Stimulated activated CD4-positive, alpha-beta T cell treated with anti-CD3 and anti-CD28 coated beads, Interleukin-2, amount 100 ng/mL, for 48 hours (primary cell): ENCODE data around the gene SYCP1.
"Not testable (repeated sequence)": the region's sequence is repeated elsewhere in the genome, so short reads cannot be mapped to it uniquely, and the experiment has no call there.

ENCODE experiments used
- DNase-seq, 2 donors: peaks; one replicate each; pipeline ENCODE4 v3.0.0-alpha.2; 2020

SYCP1 gene

DNA sequence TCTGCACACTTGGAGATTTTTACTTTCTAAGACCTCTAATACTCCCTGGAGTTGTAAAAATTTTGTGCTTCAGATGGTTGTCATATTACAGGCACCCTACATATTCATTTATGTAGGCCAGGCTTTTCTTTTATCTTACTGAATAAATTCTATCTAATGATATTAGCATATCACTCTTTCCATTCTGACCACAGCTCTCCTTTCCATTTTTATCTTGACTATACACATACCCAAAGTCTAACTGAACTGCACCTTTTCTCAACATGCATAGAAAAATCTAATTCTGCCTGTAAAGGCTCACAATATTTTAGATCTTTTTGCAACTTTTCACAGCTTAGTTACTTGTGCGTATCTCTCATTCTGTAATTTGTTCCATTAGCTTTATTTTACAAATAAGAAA lies 122.2 kb downstream of the SYCP1 start:
- no peak for DNase-seq

DNA sequence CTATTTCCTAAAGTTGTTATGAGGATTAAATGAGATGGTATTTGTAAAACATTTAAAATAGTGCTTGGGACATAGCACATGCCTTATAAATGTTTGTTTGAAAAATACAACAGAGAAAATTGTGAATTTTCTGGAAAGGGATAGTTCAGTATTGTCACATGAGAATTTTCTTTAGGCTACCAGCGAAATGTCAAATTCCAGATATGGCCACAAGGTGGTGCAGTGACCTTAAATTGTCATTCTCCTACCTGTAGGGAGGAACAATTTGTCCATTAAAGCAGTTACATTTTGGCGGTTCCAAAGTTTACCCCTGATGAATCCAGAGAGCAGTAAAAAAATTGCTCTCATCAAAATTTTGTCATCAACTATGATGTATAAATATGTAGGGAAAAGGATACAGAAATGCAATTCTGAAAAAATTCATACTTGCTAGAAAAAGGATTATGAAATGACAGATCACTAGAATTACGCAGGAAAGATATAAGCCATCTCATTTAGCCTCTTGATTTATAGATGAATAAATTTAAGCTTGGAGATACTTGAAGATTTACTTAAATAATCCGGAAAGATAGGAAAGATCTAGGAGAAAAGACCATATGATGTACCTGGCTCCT lies 124.7 kb downstream of the SYCP1 start:
- peak; percentile 66 to 70 for DNase-seq

DNA sequence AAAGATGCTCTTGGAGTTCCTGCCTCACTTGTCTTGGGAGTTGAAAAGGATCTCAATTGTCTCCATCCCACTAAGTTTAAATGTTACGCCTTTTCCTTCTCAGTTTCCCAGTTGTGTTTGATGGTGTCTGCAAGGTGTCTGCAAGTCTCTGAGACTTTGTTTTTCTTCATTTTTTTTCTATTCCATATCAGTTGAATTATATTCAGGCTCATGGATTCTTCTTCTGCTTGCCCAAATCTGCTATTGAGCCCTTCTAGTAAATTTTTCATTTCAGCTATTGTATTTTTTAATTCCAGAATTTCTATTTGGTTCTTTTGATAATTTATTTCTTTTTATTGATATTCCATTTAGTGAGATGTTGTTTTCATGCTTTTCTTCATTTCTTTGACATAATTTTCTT lies 127.6 kb downstream of the SYCP1 start:
- no peak for DNase-seq

DNA sequence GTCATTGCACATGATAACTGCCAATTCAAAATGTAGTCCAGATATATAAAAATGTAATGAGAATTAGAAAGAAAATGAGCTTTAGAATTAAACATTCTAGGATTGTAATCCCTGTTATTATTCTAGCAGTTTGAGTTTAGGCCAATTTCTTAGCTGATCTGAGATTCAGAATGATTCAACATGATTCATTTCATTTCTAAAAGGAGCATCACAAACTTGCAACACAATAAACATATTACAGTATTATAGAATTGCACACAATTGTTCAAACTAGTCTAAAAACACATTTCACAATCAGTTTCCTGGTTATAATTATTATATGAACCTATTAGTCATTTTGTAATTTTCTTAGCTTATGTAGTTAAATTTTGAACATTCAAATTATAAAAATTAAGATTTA lies 131.6 kb downstream of the SYCP1 start:
- DNase-seq: no peak

DNA sequence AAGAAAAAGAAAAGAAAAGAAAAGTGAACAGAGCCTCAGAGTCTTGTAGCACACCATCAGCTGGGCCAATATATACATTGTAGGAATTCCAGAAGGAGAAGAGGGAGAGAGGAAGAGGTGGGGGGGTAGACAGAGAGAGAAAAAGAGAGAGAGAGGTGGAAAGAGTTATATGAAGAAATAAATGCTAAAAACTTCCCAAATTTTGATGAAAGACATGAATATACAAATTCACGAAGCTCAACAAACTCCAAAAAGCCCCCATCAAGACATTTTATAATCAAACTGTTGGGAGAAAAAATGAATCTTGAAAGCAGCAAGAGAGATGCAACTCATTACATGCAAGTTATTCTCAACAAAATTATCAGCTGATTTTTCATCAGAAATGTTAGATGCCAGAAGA lies 133.4 kb downstream of the SYCP1 start:
- DNase-seq: no peak

DNA sequence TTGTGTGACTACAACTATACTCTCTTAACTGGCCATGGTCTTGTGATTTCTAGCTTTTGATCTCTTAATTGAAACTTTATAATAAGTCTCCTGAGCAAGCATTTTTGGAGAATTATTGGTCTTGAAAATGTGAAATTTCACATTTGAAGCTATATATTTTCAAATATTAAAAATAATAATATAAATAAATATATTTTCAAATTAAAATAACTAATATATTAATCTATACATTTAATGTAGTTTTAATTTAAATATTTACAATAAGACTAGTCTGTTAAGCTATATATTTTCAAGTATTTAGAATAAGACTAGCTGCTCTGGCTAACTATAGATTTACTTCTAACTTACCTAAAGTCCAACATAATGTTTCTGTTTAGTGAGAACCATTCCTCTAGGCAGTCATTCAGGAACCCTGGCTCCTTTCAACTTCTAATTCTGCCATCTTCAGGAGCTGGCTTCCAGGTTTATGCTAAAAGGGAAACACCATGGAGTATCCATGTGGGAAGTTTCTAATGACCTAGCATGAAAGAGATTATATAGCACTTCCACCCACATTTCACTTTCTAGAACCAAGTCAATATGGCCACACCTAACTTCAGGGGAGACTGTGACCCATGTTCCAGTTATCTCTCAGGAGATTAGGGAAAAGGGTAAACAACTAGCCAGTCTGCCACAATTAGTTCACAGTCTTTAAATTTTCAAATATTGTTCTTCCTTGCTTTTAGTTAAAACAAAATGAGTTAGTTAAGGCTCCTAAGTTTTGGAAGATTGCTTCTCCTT lies 143.0 kb downstream of the SYCP1 start:
- DNase-seq: no peak

DNA sequence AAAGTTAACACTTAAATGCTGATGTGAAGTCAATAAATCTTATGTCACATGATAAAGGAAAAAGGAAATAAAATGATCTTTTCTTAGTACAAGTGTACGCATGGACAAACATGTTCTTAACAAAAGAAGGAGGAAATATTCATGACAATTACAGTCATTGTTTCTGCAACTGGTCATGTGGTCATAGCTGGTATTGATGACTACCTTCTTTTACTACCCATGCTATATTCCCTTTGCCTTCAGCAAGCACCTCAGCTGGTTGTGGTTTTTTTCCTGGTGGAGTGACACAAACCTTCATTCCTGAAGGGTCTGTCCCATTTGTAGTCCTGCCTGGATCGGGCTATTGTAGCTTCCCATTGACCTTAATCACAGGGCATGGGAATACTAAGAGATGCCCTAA lies 151.5 kb downstream of the SYCP1 start:
- no peak for DNase-seq

DNA sequence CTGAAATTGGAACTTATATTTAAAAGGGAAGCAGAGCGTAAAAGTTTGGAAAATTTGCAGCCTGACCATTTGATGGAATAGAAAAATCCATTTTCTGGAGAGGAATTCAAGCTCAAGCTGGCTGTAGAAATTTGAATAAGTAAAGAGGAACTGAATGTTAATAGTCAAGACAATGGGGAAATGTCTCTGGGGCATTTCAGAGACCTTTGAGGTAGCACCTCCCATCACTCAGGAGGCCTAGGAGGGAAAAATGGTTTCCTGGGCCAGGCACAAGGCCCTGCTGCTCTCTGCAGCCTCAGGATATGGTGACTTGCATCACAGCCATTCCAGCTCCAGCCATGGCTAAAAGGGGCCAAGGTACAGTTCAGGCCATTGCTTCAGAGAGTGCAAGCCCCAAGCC lies 157.3 kb downstream of the SYCP1 start:
- DNase-seq: no peak

DNA sequence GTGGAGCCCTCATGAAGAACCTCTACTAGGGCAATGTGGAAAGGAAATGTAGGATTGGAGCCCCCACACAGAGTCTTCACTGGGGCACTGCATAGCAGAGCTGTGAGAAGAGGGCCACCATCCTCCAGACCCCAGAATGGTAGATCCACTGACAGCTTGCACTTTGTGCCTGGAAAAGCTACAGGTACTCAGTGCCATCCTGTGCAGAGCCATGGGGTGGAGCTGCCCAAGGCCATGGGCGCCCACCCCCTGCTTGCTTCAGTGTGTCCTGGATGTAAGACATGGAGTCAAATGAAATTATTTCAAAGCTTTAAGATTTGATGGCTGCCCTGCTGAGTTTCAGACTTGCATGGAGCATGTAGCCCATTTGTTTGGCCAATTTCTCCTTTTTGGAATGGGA lies 157.8 kb downstream of the SYCP1 start:
- no peak for DNase-seq

DNA sequence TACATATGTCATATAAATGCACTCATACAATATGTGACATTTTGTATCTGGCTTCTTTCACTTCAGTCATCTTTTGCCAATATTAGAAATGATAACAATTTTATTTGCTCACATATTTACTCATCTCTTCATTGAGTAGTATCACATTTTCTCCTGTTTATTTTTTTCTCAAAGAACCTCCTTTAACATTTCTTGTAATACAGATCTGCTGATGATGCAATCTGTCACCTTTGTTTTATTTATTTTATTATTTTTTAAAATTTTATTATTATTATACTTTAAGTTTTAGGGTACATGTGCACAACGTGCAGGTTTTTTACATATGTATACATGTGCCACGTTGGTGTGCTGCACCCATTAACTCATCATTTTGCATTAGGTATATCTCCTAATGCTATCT lies 159.1 kb downstream of the SYCP1 start:
- no peak for DNase-seq

DNA sequence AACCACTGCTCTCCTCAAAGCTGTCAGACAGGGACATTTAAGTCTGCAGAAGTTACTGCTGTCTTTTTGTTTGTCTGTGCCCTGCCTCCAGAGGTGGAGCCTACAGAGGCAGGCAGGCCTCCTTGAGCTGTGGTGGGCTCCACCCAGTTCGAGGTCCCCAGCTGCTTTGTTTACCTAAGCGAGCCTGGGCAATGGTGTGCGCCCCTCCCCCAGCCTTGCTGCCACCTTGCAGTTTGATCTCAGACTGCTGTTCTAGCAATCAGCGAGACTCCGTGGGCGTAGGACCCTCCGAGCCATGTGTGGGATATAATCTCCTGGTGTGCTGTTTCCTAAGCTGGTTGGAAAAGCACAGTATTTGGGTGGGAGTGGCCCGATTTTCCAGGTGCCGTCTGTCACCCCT lies 164.9 kb downstream of the SYCP1 start:
- DNase-seq: not testable (repeated sequence)

DNA sequence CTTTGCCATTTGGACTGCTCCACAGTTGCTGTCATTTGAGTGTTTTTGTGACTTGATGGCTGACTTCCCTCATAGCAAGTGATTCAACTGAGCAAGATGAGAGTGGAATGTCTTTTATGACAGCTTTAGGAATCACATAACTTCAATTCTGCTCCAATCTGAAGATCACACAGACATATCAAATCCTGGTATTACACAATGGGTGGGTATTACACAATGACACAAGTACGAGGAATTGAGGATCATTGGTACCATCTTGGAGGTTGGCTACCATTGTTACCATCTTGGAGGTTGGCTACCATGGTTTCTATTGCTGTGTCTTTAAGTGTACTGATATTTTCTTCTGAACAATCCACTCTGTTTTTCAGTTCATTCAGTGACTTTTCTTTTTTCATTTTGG lies 166.5 kb downstream of the SYCP1 start:
- DNase-seq: no peak

DNA sequence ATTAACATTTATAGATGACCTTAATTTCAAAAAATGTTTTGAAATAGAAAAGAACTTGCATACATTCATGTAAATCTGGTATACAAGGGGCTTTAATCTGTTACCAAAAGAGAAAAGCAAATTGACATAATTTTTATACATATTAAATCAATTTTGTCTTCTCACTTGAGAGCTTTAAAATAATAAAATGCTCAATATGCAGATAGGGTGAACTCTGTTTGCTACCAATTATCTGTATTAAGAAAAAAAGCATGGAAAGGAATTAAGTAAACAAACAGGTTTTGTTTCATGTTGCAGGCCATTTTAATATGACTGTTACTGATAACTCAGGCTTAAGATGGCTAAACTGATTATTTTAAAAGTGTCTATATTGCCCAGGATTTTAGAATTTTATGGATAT lies 168.9 kb downstream of the SYCP1 start:
- no peak for DNase-seq

DNA sequence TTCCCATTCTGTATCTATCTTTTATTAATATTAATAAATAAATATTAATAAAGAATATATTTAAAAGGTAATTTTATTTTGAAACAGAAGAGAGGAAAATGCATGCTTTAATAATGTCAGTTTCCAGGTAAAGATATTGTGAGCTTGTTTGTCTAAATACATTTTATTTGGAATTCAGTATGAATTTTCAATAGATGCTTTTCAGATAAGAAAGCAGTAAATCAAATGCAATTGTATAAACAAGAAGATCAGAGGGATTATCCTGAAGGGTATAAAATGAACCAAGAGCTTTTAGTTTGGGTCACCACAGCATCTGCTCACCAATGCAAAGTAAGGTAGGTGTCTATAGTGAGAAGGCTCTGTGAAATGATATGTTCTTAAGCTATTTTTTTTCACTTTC lies 174.9 kb downstream of the SYCP1 start, which contains the start of gene TSHB:
TSHB (plus strand) TSS at position 301 of the 400 bp plus-strand sequence. CDS start 3,537 bp downstream, outside the sequence.
- DNase-seq: no peak

DNA sequence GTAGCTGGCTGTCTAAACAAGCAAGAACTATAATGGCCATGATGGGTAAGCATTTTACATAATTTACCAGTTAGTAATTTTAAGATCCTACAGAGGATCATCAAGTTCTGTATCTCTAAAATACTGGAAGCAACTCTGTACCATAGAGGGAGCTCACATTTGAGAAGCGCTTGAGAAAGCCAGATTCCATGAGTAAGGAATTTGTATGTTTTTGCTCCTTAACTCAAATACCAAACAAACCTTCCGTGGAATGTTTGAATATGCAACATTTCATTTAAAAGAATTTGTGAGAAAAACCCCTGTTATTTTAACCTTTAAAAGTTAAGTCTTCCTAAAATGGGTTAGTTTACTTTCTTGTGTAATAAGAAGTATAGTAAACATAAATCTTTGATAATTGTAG lies 176.9 kb downstream of the SYCP1 start:
- DNase-seq: no peak

DNA sequence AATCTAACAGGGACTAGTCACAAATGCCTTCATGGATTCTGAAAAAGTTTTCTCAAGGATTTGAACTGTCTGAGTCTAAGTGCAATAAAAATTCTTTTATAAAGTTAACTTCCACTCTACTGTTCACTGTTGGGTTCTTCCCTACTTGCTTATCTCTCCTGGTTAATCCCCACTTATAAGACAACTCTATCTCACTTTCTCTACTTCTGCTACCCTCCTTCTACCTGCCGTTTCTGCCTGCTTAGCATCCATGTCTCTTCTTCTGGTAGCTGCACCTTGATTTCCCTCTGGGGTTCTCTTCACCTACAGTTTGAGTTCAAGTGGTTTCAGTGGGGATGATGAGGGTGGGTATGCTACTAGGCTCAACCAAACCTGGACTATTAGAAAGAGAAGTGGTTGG lies 181.0 kb downstream of the SYCP1 start:
- no peak for DNase-seq

DNA sequence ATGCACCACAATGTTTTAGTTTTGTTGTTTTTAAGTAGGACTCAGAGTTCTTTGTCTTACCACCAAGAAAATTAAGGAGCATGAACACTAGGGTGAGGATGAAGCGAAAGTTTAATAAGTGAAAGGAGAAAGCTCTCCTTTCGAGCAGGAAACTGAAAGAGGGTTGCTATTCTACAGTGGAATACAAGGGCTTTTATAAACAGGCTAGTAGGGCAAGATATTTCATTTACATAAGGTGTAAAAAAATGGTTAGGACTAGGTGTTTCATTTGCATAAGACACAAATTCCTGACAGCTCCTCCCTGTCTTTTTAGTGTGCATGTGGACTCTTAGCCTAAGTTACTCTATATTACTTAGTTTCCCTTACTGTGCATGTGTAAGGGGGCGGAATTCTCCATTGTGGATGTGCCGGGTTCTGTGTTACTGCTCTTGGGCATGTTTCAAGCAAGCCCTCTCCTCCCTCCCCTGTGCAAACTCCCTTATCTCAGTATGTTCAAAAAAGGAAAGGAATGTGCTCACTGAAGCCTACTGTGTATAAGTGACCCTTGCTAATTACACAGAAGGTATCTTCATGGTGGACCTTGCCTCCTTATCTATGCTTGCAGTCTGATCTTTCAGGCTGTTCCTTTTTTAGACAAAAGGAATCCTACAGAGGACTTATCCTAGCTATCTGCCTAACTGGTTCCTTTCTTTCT lies 182.3 kb downstream of the SYCP1 start:
- DNase-seq: no peak

DNA sequence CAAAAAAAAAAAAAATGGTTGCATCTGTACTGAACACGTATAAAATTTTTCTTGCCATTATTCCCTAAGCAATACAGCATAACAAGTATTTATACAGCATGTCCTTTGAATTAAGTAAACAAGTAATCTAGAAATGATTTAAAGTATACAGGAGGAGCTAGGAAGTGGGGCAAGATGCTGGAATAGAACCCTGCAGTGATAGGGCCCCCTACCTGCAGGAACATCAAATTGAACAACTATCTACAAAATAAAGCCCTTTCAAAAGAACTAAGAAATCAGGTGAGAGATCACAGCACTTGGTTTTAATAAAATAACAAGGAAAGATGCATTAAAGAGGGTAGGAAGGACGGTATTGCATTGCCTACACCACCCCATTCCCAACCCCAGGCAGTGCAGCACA lies 185.8 kb downstream of the SYCP1 start:
- DNase-seq: no peak

DNA sequence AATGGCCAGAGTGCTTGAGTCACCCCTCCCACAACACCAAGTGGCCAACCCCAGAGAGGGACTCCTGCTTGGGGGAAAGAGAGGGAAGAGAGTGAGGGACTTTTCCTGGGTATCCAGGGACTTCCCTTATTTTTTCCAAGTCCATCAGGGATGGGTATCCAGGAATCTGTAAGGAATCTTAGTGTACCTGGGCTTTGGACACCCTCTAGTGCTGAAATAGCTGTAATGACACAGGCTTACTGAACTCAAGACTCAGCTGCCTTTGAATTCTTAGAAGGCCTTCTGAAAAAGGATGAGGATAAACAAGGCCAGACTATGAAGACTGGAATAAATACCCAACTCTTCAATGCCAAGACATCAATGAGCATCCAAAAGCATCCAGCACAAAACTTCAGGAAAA lies 187.0 kb downstream of the SYCP1 start:
- DNase-seq: no peak
